Urothelium cell line (cell line): Measurements from ENCODE around the gene TYRP1.

Experiments
- DNase-seq: peaks from one replicate; pipeline ENCODE4 v3.0.0; 2011; ENCODE audit warnings: low spot score, mixed read lengths
- FAIRE-seq: peaks from 2 replicates; lab custom pipeline; 2011; peaks lifted over from hg19 to GRCh38; lab: Jason Lieb, UNC

TYRP1 gene

DNA sequence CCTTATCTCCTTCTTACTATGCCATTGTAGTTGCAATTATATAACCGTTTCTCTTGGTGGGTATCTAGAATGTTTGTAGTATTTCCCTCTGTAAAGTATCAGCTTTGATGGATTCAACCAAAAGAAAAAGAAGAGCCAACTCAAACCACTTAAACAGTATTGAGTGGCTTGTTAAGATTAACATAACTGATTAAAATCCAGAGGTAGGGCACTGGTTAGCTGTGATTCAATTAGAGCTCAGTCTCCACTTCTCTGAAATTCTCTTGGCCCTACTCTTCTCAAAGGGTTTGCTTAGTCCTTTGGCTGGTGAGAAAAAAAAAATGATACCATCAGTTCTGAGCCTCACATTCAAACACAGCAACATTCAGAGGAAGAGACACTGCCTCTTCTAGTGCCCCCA lies 37.0 kb downstream of the TYRP1 start:
- DNase-seq (no peak), FAIRE-seq (no peak)

DNA sequence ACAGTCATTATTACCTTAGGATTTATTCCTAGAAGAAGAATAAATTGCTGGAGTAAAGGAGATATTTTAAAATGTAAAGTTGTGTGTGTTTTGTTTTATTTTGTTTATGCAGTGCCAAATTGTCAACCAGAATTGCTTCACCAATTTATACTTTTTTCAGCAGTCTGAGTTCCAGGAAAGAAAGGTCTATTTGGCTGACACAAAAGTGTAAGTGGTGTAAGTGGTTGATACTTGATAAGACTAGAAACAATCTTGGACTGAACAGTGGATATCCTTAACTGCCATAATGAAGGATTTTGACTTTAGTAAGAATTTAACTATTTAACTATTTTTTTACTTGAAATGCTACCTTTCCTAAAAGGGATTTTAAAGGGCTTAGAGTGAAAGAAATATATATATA lies 37.7 kb downstream of the TYRP1 start:
- FAIRE-seq, result no peak
- DNase-seq, result no peak

- DNase-seq, result no peak
- no peak for FAIRE-seq
Observed at GRCh38 chr9:12732971-12733370, 39.8 kb downstream of the TYRP1 start.

GRCh38 chr9:12735665-12736064 lies 42.5 kb downstream of the TYRP1 start:
- DNase-seq (no peak), FAIRE-seq (no peak)

- FAIRE-seq (no peak), DNase-seq (no peak)
Observed at GRCh38 chr9:12737871-12738270, 44.7 kb downstream of the TYRP1 start.

DNA sequence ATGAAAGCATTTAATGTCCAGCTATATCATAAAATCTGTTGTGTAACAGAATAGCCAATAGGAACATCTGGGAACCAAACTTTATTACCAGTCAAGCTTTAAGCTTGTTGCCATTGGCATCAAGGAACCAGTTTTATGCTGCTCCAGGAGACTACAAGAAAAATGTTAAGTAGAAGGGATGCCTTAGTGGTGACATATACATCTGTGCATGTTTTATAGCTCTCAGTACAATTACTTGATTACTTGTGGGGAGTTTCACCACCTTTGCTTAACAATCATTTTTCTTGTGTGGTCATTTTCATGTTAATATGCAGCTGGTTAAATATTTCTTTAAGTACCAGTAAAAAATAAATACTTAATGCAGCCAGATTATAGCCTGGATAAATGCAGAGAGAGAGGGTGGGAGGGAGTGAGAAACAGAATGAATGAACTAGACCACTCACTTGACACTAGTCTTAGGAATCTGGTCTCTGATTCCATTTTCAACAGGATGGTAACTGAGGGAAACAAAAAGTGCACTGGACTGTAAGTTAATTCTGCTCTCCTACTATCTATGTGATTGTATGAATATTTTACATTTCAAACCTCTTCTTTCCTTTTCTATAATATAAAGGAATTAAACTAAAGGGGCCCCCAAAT lies 45.9 kb downstream of the TYRP1 start:
- no peak for DNase-seq
- no peak for FAIRE-seq

- DNase-seq (no peak), FAIRE-seq (no peak)
Observed at GRCh38 chr9:12740845-12741244, 47.7 kb downstream of the TYRP1 start.

DNA sequence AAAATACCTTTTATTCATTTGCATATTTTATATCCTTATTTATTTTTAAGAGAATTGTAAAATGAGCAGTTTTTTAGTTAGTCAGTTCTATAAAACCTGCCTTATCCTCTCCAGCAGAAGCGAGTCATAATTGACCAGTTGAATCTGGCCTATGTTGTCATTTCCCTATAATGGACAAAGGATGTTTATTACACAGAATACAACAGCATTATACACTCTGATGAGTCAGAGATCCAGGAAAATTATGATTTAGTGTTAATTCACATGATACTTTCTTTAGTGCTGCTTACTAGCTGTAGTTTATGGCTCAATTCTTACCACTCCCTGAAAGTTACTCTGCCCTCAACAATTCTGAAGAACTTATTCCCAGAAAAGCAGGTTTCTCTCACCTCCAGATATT lies 54.8 kb downstream of the TYRP1 start:
- no peak for FAIRE-seq
- DNase-seq, result no peak

DNA sequence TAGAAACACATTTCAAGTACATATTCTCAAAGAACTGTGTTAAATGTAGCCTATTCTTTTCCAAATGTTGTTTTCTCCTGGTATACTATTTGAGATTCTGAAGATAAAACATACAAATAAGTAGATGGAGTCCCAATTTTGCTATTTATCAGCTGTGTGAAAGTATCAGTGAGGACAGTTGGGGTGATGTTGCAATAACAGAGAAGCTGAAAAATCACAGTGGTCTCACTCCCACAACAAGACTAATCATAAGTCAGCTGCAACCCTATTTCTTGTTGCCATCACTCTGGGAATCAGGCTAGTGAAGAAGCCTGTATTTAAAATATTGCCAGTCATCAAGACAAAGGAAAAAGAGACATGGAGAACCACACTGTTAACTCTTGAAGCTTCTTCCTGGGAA lies 55.8 kb downstream of the TYRP1 start:
- FAIRE-seq, result no peak
- DNase-seq, result no peak

DNA sequence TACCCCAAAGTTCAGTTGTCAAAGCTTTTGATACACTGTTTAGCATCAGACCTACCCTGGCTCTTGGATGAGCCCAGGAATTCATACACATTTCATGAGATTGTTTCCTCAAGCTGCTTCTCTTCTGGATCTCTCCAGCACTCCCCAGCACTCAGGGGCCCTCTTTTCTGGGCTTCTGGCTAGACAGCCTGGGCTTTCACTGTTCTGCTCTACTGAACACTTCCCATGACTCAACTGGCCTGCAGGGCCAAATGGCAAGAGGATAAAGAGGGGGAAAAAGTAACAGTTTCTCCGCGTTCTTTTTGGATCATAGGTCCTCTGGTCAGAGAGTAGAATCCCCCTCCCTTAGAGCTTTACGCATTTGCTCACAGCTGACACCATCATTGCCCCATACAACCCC lies 60.7 kb downstream of the TYRP1 start:
- DNase-seq (no peak), FAIRE-seq (no peak)

GRCh38 chr9:12759761-12760160 lies 66.6 kb downstream of the TYRP1 start:
- no peak for DNase-seq
- no peak for FAIRE-seq
